Naive thymus-derived CD8-positive, alpha-beta T cell (primary cell): ENCODE results near the gene ANKRD6. TPM values are rescaled to one million over a fixed set of nuclear protein-coding genes. Genes with fewer than 3 reads are reported as not detected.

Source experiments
- ATAC-seq, 2 donors: fragments of 150-1000 bp; cut with Tn5 transposase in 1 of 2; sonication (Bioruptor Pico), chemical (Tn5 transposase) in 1 of 2; 1 replicate in 1 of 2; 2 replicates in 1 of 2; pipeline ENCODE4 v1.10.0; 2021; ENCODE audit warnings: mild to moderate bottlenecking in 2 of 2, moderate library complexity in 2 of 2
- POLR2A ChIA-PET: fragments of 350-600 bp; sonication (Branson Sonifier 250); formaldehyde crosslinking; loops from one replicate; lab custom pipeline; 2021; ENCODE audit warnings: antibody characterized with exemption; lab: Charles Lee
- DNase-seq, 10 donors: peaks; one replicate each; pipeline versions ENCODE4 v3.0.0 to v3.0.0-alpha.2; 2020 to 2022
- H3K27ac Mint-ChIP-seq, 10 donors: one replicate each; pipeline ENCODE4 v1.8.0; 2020 to 2022; ENCODE audit warnings: mild to moderate bottlenecking in 10 of 10, mixed read lengths in 10 of 10, moderate library complexity in 4 of 10, inconsistent platforms in 1 of 10
- H3K27me3 Mint-ChIP-seq, 5 donors: one replicate each; pipeline ENCODE4 v1.8.0; 2021 to 2022; ENCODE audit warnings: mixed read lengths in 5 of 5
- H3K36me3 Mint-ChIP-seq, 3 donors: one replicate each; pipeline ENCODE4 v1.8.0; 2020 to 2022; ENCODE audit warnings: mixed read lengths in 3 of 3, mild to moderate bottlenecking in 2 of 3, inconsistent platforms in 1 of 3
- H3K4me1 Mint-ChIP-seq, 4 donors: one replicate each; pipeline ENCODE4 v1.8.0; 2021 to 2022; ENCODE audit warnings: mixed read lengths in 4 of 4
- H3K4me3 Mint-ChIP-seq, 10 donors: one replicate each; pipeline ENCODE4 v1.8.0; 2020 to 2022; ENCODE audit warnings: mild to moderate bottlenecking in 10 of 10, mixed read lengths in 10 of 10, moderate library complexity in 6 of 10, inconsistent platforms in 1 of 10
- H3K9me3 Mint-ChIP-seq, 9 donors: one replicate each; pipeline ENCODE4 v1.8.0; 2020 to 2022; ENCODE audit warnings: mixed read lengths in 9 of 9, mild to moderate bottlenecking in 3 of 9, inconsistent platforms in 1 of 9, moderate library complexity in 1 of 9
- polyA plus RNA-seq, 3 donors: library from polyadenylated mRNA; unstranded; fragments of 300-500 nt; fragmentation: Illumina TruSeq; gene quantifications; one replicate each; pipeline ENCODE4 v1.2.3, GENCODE V29; 2021
- total RNA-seq, 8 experiments: library from RNA in 2 of 8; stranded (reverse) in 2 of 8; gene quantifications; one replicate each; pipeline ENCODE4 v1.2.3 and lab custom pipeline; 2021 to 2026

ANKRD6 gene
- total and polyA plus RNA-seq, 5 experiments from 2014 or later, result 2.1 to 5.8 (median 3.1) TPM

- Mint-ChIP-seq H3K4me1 (no peaks in the 10 kb centered on the region), H3K27me3 (no peaks in the 10 kb centered on the region), H3K9me3 (no peaks in the 10 kb centered on the region), H3K36me3 (no peaks in the 10 kb centered on the region), H3K27ac (no peak overlapping the region), H3K4me3 (no peak overlapping the region)
- ATAC-seq (no peak), DNase-seq (no peak)
- POLR2A ChIA-PET, result no interaction called here
These were observed 151.6 kb downstream of the ANKRD6 start for GRCh38 chr6:89584539-89584938.

GRCh38 chr6:89585154-89585553, 152.2 kb downstream of the ANKRD6 start:
- H3K4me1 Mint-ChIP-seq, result no peaks in the 10 kb centered on the region
- no peaks in the 10 kb centered on the region for H3K27me3 Mint-ChIP-seq
- no peaks in the 10 kb centered on the region for H3K36me3 Mint-ChIP-seq
- no peak overlapping the region for H3K4me3 Mint-ChIP-seq
- no peak overlapping the region for H3K27ac Mint-ChIP-seq
- DNase-seq (no peak), ATAC-seq (no peak)
- H3K9me3 Mint-ChIP-seq, result no peaks in the 10 kb centered on the region
- POLR2A ChIA-PET, result interaction anchor here (0.6 kb wide), 1 partner anchor 45 kb away, joined by 5 read pairs; no protein-coding TSS in a partner anchor

GRCh38 chr6:89589297-89590025, 156.5 kb downstream of the ANKRD6 start:
- POLR2A ChIA-PET, result no interaction called here
- Mint-ChIP-seq H3K4me1 (no peaks in the 10 kb centered on the region), H3K9me3 (no peaks in the 10 kb centered on the region), H3K27me3 (no peaks in the 10 kb centered on the region), H3K4me3 (no peak overlapping the region), H3K36me3 (no peaks in the 10 kb centered on the region), H3K27ac (no peak overlapping the region)
- ATAC-seq, result no peak
- DNase-seq, result no peak

- POLR2A ChIA-PET, result no interaction called here
- Mint-ChIP-seq H3K9me3 (no peaks in the 10 kb centered on the region), H3K27ac (no peak overlapping the region)
These were observed 157.2 kb downstream of the ANKRD6 start for GRCh38 chr6:89590133-89590532.

GRCh38 chr6:89591745-89592144, 158.8 kb downstream of the ANKRD6 start:
- H3K36me3 Mint-ChIP-seq, result peaks cover 0 to 2% (median 0%) of the 10 kb centered on the region in 3 donors
- DNase-seq, result no peak
- no peak overlapping the region for H3K27ac Mint-ChIP-seq
- POLR2A ChIA-PET, result no interaction called here
- no peak overlapping the region for H3K4me3 Mint-ChIP-seq
- peaks cover 5 to 15% (median 15%) of the 10 kb centered on the region in 4 donors for H3K4me1 Mint-ChIP-seq
- no peaks in the 10 kb centered on the region for H3K27me3 Mint-ChIP-seq
- no peak for ATAC-seq
- peaks cover 0 to 2% (median 0%) of the 10 kb centered on the region in 9 donors for H3K9me3 Mint-ChIP-seq

More at GRCh38 chr6:89590133-89590532, 157.2 kb downstream of the ANKRD6 start:
- Mint-ChIP-seq H3K36me3 (no peaks in the 10 kb centered on the region), H3K27me3 (no peaks in the 10 kb centered on the region), H3K4me1 (peaks cover 0 to 1% (median under 1%) of the 10 kb centered on the region in 4 donors), H3K4me3 (no peak overlapping the region)
- ATAC-seq (no peak), DNase-seq (no peak)

DNA sequence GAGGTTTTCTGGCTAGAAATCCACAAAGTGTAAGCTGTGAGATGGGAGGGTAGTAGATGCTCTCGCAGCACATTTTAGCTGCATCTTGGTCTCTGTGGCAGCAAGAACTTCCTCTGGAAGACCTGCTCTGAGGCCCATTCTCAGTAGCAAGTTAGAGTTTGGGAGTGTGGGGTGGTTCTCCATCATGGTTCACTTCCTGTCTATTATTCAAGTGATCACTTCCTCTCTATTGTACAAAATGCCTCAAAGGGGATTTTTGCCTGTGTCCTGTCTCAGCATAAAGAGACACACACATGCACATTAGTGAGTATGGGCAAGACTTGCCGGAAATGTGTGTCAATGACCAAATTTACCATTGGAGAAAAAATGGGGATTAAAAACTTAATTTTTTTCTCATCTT, 163.1 kb downstream of the ANKRD6 start:
- H3K36me3 Mint-ChIP-seq, result peaks cover 0 to 13% (median 5%) of the 10 kb centered on the region in 3 donors
- H3K27me3 Mint-ChIP-seq, result no peaks in the 10 kb centered on the region
- POLR2A ChIA-PET, result no interaction called here
- ATAC-seq, result peak; percentile 52 to 88
- H3K27ac Mint-ChIP-seq, result peak overlapping the region; percentile 38 to 91 (median 74)
- peaks cover 5 to 24% (median 15%) of the 10 kb centered on the region in 4 donors for H3K4me1 Mint-ChIP-seq
- DNase-seq, result peak in 2 of 10 donors; percentile 10 to 13
- no peak overlapping the region for H3K4me3 Mint-ChIP-seq
- peaks cover 0 to 9% (median 3%) of the 10 kb centered on the region in 9 donors for H3K9me3 Mint-ChIP-seq

DNA sequence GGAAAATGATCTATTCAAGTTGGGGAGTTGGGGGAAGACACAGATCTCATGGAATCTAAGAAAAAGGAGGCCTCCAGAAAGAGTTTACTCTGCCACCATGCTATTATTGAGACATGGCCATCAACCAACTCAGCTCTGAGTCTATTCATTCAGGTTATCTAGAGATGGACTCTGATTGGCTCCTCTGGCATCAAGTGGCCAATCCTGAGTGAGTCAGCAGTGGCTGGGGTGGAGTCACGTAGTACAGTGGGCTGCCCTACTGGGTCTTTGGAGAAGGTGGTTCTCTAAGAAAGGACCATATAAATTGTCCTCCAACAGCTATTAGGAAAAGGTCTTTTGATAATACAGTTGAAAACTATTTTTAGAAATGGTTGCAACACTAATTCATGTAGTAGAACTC, 163.5 kb downstream of the ANKRD6 start:
- peaks cover 0 to 13% (median 5%) of the 10 kb centered on the region in 3 donors for H3K36me3 Mint-ChIP-seq
- peak overlapping the region in 5 of 10 donors; percentile 50 to 91 (median 85) for H3K27ac Mint-ChIP-seq
- peaks cover 0 to 9% (median 3%) of the 10 kb centered on the region in 9 donors for H3K9me3 Mint-ChIP-seq
- peaks cover 5 to 24% (median 15%) of the 10 kb centered on the region in 4 donors for H3K4me1 Mint-ChIP-seq
- ATAC-seq (no peak), DNase-seq (no peak)
- POLR2A ChIA-PET, result no interaction called here
- H3K4me3 Mint-ChIP-seq, result no peak overlapping the region
- no peaks in the 10 kb centered on the region for H3K27me3 Mint-ChIP-seq

DNA sequence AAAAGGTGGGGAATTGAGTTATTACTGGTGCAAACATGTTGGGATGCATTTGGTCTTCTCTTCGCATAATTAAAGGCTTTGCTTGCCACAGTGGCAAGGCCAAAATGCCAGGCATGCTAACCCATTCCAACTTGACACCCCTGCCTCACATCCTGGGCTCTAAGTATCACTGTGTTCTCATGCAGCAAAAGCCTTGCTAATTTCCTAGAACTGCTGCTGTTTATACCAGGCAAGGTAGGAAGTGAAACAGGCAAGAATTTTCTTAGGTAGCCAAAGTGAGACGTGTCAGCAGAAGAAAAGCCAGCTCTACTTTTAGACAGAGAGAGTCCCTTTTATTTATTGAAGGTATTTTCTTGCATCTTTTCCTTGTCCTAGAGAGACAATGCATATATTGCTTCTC, 164.4 kb downstream of the ANKRD6 start:
- H3K36me3 Mint-ChIP-seq, result peaks cover 0 to 13% (median 5%) of the 10 kb centered on the region in 3 donors
- no peak overlapping the region for H3K27ac Mint-ChIP-seq
- no peak for DNase-seq
- H3K4me1 Mint-ChIP-seq, result peaks cover 5 to 24% (median 15%) of the 10 kb centered on the region in 4 donors
- no peaks in the 10 kb centered on the region for H3K27me3 Mint-ChIP-seq
- ATAC-seq, result no peak
- POLR2A ChIA-PET, result no interaction called here
- peaks cover 0 to 9% (median 3%) of the 10 kb centered on the region in 9 donors for H3K9me3 Mint-ChIP-seq
- H3K4me3 Mint-ChIP-seq, result no peak overlapping the region

GRCh38 chr6:89597988-89598387, 165.0 kb downstream of the ANKRD6 start:
- Mint-ChIP-seq H3K27me3 (no peaks in the 10 kb centered on the region), H3K4me1 (peaks cover 5 to 24% (median 15%) of the 10 kb centered on the region in 4 donors), H3K4me3 (no peak overlapping the region), H3K9me3 (peaks cover 0 to 9% (median 3%) of the 10 kb centered on the region in 9 donors), H3K36me3 (peaks cover 0 to 13% (median 5%) of the 10 kb centered on the region in 3 donors), H3K27ac (peak overlapping the region in 1 of 10 donors; percentile 10)
- POLR2A ChIA-PET, result no interaction called here
- DNase-seq (no peak), ATAC-seq (no peak)

GRCh38 chr6:89599727-89600126, 166.8 kb downstream of the ANKRD6 start:
- Mint-ChIP-seq H3K27me3 (no peaks in the 10 kb centered on the region), H3K4me3 (no peak overlapping the region), H3K27ac (no peak overlapping the region), H3K36me3 (peaks cover 0 to 13% (median 5%) of the 10 kb centered on the region in 3 donors), H3K9me3 (peaks cover 0 to 9% (median 3%) of the 10 kb centered on the region in 9 donors), H3K4me1 (peaks cover 5 to 24% (median 15%) of the 10 kb centered on the region in 4 donors)
- POLR2A ChIA-PET, result no interaction called here
- ATAC-seq (no peak), DNase-seq (no peak)

GRCh38 chr6:89602166-89602565, 169.2 kb downstream of the ANKRD6 start:
- peaks cover 0 to 7% (median 0%) of the 10 kb centered on the region in 4 donors for H3K4me1 Mint-ChIP-seq
- DNase-seq (no peak), ATAC-seq (no peak)
- POLR2A ChIA-PET, result no interaction called here
- H3K36me3 Mint-ChIP-seq, result peaks cover 3 to 11% (median 5%) of the 10 kb centered on the region in 3 donors
- H3K27me3 Mint-ChIP-seq, result no peaks in the 10 kb centered on the region
- H3K9me3 Mint-ChIP-seq, result peaks cover 0 to 9% (median 2%) of the 10 kb centered on the region in 9 donors
- no peak overlapping the region for H3K4me3 Mint-ChIP-seq
- no peak overlapping the region for H3K27ac Mint-ChIP-seq

DNA sequence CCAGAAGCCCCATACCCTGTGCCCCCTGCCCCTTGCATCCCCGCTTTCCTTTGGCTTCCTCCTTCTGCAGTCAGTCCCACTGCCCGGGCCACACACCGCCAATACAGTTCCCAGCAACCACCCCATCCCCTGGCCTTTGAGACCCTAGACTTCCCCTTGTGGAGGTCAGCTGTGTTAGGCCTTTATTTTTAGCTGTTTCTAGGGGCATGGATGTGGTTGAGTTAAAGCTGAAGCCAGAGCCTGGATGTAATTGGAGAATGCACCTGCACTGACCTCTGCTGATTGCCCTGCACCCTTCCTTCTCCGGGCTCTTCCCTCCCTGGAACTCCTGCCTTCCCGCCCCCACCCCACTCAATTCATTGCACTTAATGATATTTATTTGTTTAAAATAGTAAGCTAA, 171.7 kb downstream of the ANKRD6 start:
- no peak for DNase-seq
- H3K27me3 Mint-ChIP-seq, result no peaks in the 10 kb centered on the region
- H3K9me3 Mint-ChIP-seq, result no peaks in the 10 kb centered on the region
- POLR2A ChIA-PET, result interaction anchor here (0.6 kb wide), 2 partner anchors 64 to 254 kb away, joined by 5 read pairs; no protein-coding TSS in a partner anchor
- H3K36me3 Mint-ChIP-seq, result peaks cover 0 to 3% (median 2%) of the 10 kb centered on the region in 3 donors
- no peak for ATAC-seq
- H3K4me3 Mint-ChIP-seq, result no peak overlapping the region
- no peak overlapping the region for H3K27ac Mint-ChIP-seq
- no peaks in the 10 kb centered on the region for H3K4me1 Mint-ChIP-seq

- H3K36me3 Mint-ChIP-seq, result peaks cover 0 to 3% (median 0%) of the 10 kb centered on the region in 3 donors
- ATAC-seq (no peak), DNase-seq (no peak)
- peak overlapping the region in 1 of 10 donors; percentile 7 for H3K27ac Mint-ChIP-seq
- H3K27me3 Mint-ChIP-seq, result no peaks in the 10 kb centered on the region
- H3K9me3 Mint-ChIP-seq, result no peaks in the 10 kb centered on the region
- POLR2A ChIA-PET, result no interaction called here
- H3K4me1 Mint-ChIP-seq, result peaks cover 0 to 2% (median 0%) of the 10 kb centered on the region in 4 donors
- H3K4me3 Mint-ChIP-seq, result no peak overlapping the region
These were observed 172.9 kb downstream of the ANKRD6 start for GRCh38 chr6:89605861-89606260.
